Inferior parietal cortex (tissue), 1 donor: Measurements from ENCODE around the gene CDC42BPG.

Experiments
- DNase-seq: peaks from one replicate; pipeline ENCODE4 v3.0.0-alpha.2; 2016; ENCODE audit errors: extremely low spot score

The CDC42BPG gene

DNA sequence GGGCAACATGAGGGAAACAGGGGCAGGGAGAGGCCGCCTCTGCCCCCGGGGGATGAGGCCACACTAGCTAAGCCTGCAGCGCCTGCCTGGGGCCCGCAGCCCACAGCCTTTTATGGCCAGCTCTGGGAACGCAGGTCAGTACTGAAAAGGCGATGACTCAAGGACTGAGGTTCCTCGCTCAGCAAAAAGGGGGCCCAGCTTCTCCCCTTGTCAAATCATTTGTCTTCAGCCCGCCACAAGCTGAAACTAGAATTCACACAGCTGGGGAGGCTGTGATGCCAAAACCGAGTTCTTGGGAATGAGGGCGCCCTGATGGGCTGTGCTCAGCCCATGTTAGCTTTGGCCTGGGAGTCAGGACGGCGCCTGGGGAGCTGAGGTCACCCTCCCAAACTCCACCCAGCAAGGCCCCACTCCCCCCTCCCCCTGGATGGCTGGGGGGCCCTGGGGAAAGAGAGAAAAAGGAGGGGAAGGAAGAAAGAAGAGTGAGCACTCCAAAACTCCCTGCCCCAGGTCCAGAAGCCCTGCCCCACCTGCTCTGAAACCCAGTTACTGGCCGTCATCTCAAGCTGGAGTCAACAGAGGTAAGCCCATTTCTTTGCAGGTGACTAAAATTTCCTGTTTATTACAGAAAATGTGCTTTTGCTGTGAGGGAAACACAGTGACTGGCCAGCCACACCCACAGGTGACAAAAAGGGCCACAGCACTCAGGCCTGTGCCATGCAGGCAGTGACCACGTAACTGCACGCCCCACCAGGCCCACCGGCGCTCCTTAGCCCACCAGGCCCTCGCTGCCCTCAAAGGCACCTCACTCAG, 20.2 kb upstream of the CDC42BPG start:
- no peak for DNase-seq

DNA sequence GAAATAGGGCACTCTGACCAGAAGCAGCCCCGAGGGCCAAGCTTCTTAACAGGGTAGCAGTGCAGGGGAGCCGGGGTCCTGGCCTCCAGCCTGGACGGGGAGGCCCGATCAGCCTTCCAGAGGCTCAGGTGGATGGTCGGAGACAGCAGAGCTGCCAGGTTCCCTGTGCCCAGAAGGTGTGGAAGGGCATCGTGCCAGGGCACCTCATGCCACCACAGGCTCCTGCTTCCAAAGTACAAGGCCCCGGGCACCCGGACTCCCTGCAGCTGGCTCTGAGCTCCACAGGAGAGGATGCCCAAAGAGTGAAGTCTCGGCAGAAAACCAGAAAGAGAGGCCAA, 19.7 kb upstream of the CDC42BPG start:
- no peak for DNase-seq

- DNase-seq = no peak
These were observed 19.1 kb upstream of the CDC42BPG start for GRCh38 chr11:64863391-64864060.

DNA sequence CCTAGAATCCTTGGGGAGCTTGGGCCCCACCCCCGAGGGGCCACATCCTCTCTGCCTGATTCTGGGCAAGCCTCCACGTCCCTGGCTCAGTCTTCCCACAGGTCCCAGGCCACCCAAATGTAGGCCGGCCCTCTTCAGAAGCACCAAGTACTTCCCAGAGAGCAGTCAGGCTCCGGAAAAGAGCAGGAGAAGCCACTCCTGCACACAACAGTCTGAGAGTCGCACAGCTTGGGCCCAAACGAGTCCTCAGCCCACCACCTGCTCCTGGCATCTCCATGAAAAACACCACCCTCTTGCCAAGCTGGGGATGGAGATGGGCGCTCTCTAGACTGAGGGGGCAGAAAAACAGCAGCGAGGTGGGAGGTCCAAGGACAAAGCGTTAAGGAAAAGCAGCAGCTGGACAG, 18.5 kb upstream of the CDC42BPG start:
- no peak for DNase-seq

DNA sequence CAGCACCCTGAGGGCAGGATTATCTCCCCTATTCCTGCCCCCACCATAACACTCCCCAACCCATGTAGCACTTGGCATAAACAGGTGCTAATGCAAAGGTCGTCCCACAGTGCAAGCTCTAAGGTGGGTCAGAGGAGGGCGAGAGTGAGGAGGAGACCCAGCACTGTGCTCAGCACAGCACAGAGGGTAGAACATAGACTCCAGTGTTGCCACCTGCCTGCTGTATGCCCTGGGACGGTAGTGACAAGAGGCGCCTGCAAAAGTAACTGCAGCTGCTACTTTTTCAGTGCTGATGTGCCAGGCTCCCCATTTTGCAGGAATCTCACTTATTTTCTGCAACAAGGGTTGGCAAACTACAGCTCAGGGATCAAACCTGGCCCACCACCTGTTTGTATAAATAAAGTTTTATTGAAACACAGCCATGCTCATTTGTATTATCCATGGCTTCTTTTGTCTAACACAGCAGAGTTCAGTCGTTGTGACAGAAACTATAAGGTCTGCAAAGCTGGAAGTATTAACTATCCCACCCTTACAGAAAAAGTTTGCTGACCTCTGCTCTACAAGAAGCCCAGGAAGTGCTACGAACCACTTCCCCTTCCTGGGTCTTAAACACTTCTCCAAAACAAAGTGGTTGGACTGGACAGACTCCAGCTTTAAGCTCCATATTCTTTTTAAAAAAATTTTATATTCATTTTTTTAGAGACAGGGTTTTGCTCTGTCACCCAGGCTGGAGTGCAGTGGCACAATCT, 16.9 kb upstream of the CDC42BPG start:
- DNase-seq = no peak

GRCh38 chr11:64859542-64860414, 15.3 kb upstream of the CDC42BPG start:
- no peak for DNase-seq

- DNase-seq = no peak
These were observed 14.2 kb upstream of the CDC42BPG start for GRCh38 chr11:64858467-64859263.

DNA sequence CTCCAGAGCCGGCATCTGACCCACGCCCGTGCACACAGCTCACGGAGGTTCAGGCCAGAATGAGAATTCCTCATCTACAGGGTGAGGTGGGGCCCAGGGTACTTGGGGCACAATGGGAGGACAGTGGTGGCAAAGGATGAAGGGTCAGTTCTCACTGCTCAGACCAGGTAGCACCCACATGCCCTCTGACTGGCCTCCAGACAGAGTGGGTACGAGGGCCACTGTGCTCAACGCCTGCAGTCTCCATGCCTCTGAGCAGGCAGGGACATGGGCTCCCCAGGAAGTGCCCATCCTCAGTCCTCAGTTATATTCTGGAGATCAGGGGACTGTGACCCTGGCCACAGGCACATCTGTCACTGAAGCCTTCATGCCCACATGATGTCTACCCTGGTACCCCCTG, 13.0 kb upstream of the CDC42BPG start:
- no peak for DNase-seq

- no peak for DNase-seq
These were observed 12.2 kb upstream of the CDC42BPG start for GRCh38 chr11:64856382-64857227.

- DNase-seq = no peak
These were observed 11.3 kb upstream of the CDC42BPG start for GRCh38 chr11:64855596-64856304.

DNA sequence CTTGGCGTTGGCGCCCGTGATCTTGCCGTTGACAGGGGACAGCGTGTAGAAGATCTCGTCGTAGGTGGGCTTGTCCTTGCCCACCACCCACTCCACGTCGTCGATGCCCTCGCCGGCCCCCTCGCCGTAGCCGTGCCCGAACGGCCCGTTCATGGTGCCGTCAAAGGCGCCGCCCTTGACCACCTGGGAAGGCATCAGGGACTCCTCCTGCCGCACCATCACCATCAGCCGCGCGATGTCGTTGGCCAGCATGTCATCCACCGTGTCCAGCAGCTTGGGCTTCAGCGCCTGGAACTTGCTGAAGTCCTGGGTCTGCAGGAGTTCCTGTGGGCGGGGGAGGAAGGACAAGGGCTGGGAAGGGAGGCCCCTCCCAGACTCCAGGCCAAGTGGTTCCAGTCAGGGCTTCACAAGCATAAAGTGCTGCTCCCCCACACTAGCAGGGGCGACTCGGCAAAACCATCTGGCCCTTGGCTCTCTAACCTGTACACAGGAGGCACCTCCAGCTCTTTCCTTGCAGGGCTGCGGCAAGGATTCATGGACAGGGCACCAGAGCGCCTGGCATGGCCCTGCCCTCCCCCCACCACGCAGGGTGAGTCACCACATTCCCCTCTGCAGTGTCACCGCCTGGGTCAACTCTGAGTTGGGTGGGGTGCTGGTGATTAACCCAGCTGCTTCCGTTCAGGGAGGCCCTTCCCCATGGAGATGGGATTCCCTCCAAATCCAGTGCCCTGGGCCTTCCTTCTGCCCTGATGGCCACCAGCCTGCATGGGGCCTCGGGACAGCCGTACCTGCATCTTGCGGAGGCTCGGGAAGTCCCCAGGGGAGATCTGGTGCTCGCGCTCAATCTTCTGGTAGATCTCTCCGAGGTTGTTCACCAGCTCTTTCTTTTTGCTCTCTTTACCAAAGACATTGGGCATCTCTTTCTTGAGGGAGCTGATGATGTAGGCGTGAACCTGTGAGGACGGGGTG, 10.4 kb upstream of the CDC42BPG start:
- no peak for DNase-seq

DNA sequence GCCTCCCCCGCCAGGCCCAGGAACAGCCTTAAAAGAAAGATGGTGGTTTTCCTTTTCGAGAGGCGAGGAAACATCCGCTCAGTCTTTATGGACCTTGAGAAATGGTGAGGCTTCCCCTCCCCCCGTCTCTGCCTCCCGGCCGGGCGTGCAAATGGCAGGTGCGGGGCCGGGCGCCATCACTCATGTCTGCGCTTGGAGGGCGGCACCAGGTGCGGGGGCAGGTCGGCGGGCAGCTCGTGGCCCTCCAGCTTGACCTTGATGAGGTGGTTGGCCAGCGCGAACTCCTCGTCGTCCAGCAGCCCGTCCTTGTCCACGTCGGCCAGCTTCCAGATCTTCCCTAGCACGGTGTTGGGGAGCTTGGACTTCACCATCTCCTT, 9.7 kb upstream of the CDC42BPG start:
- no peak for DNase-seq

GRCh38 chr11:64853709-64854108, 9.3 kb upstream of the CDC42BPG start:
- DNase-seq = no peak

DNA sequence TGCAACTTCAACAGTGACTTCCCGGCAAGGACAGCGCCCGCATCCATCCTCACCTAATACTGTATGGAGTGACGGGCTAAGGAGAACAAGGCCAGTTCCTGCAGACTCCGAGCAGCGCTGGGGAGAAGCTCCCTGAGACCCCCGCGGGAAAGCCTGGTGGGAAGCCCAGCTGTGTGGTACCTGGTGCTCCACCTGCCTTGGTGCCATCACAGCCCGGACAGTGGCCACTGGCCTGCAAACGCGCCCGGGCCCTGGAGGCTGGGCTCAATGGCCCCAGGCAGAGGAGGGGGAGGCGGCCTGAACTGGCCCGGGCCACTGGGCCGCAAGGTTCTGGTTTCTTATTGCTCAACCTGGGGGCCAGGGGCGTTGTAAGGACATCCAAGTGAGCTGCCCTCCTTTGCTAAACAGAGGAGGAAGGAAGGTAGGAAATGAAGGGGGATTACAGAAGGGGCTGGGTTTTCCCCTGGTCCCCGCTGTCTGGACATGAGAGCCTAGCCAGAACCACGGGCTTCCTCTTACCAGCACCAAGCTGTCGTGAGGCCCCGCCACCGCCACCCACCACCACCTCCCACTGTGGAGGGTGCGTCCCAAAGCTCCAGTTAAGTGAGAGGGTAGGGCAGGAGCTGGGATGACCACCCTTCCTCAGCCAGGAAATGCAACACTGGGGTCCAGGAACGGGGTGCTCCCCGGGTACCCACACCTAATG, 8.5 kb upstream of the CDC42BPG start:
- DNase-seq = no peak

- no peak for DNase-seq
These were observed 7.4 kb upstream of the CDC42BPG start for GRCh38 chr11:64851831-64852351.

- DNase-seq = no peak
These were observed 6.6 kb upstream of the CDC42BPG start for GRCh38 chr11:64850979-64851567.
